ENCODE data around the gene L1CAM.

Gene L1CAM

GRCh38 chrX:153853180-153853901 lies 32.6 kb downstream of the L1CAM start:
- no peak for TF ChIP-seq ZFX (IDR thresholded peaks at IDR 0.05; ENCODE audit: borderline replicate concordance)
- TF ChIP-seq, protein P1, sequence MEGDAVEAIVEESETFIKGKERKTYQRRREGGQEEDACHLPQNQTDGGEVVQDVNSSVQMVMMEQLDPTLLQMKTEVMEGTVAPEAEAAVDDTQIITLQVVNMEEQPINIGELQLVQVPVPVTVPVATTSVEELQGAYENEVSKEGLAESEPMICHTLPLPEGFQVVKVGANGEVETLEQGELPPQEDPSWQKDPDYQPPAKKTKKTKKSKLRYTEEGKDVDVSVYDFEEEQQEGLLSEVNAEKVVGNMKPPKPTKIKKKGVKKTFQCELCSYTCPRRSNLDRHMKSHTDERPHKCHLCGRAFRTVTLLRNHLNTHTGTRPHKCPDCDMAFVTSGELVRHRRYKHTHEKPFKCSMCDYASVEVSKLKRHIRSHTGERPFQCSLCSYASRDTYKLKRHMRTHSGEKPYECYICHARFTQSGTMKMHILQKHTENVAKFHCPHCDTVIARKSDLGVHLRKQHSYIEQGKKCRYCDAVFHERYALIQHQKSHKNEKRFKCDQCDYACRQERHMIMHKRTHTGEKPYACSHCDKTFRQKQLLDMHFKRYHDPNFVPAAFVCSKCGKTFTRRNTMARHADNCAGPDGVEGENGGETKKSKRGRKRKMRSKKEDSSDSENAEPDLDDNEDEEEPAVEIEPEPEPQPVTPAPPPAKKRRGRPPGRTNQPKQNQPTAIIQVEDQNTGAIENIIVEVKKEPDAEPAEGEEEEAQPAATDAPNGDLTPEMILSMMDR (IDR thresholded peaks at IDR 0.05), result no peak
- no peak overlapping the region for H3K27ac ChIP-seq

- no peak for TF ChIP-seq ZFX (IDR thresholded peaks at IDR 0.05; ENCODE audit: borderline replicate concordance)
- TF ChIP-seq, protein P1 (IDR thresholded peaks at IDR 0.05), result no peak
- H3K27ac ChIP-seq, result no peak overlapping the region
Observed at GRCh38 chrX:153851981-153852380, 34.0 kb downstream of the L1CAM start.

- no peak for TF ChIP-seq ZFX (IDR thresholded peaks at IDR 0.05; ENCODE audit: borderline replicate concordance)
- TF ChIP-seq, protein P1 (IDR thresholded peaks at IDR 0.05), result no peak
- no peak overlapping the region for H3K27ac ChIP-seq
Observed at GRCh38 chrX:153848325-153848724, 37.6 kb downstream of the L1CAM start.

GRCh38 chrX:153845842-153846241 lies 40.1 kb downstream of the L1CAM start:
- TF ChIP-seq ZFX (IDR thresholded peaks at IDR 0.05; ENCODE audit: borderline replicate concordance), result no peak
- TF ChIP-seq, protein P1 (IDR thresholded peaks at IDR 0.05), result no peak
- no peak overlapping the region for H3K27ac ChIP-seq

GRCh38 chrX:153845195-153845594 lies 40.8 kb downstream of the L1CAM start:
- H3K27ac ChIP-seq, result no peak overlapping the region
- no peak for TF ChIP-seq ZFX (IDR thresholded peaks at IDR 0.05; ENCODE audit: borderline replicate concordance)
- TF ChIP-seq, protein P1 (IDR thresholded peaks at IDR 0.05), result no peak

GRCh38 chrX:153844509-153845082 lies 41.4 kb downstream of the L1CAM start:
- TF ChIP-seq, protein P1 (IDR thresholded peaks at IDR 0.05), result no peak
- TF ChIP-seq ZFX (IDR thresholded peaks at IDR 0.05; ENCODE audit: borderline replicate concordance), result no peak
- H3K27ac ChIP-seq, result no peak overlapping the region

GRCh38 chrX:153836921-153837320 lies 49.1 kb downstream of the L1CAM start:
- TF ChIP-seq ZFX (IDR thresholded peaks at IDR 0.05; ENCODE audit: borderline replicate concordance), result no peak
- TF ChIP-seq, protein P1 (IDR thresholded peaks at IDR 0.05), result no peak

More at GRCh38 chrX:153836921-153837320, 49.1 kb downstream of the L1CAM start:
- no peak overlapping the region for H3K27ac ChIP-seq

All from 22Rv1 (cell line).